H1 (cell line): ENCODE measurements around the gene ANKRD6. TPM values are rescaled to one million over a fixed set of nuclear protein-coding genes. Genes with fewer than 3 reads are reported as not detected.

Source experiments
- CTCF ChIA-PET: fragments of 300-600 bp; sonication (Branson Sonifier 250); formaldehyde crosslinking; loops from one replicate; lab custom pipeline; 2021; ENCODE audit not compliant: partially characterized antibody; lab: Charles Lee
- POLR2A ChIA-PET: fragments of 300-600 bp; sonication (Branson Sonifier 250); formaldehyde crosslinking; loops from one replicate; lab custom pipeline; 2021; ENCODE audit warnings: inconsistent platforms; ENCODE audit not compliant: partially characterized antibody; lab: Charles Lee
- DNase-seq, 2 experiments: peaks; one replicate each; pipeline versions ENCODE4 v3.0.0 to v3.0.0-alpha.2; 2010 to 2022; ENCODE audit warnings: low spot score in 2 of 2, low read depth in 1 of 2, mixed read lengths in 1 of 2
- FAIRE-seq: peaks from 2 replicates; lab custom pipeline; 2011; peaks lifted over from hg19 to GRCh38; lab: Jason Lieb, UNC
- H2AFZ ChIP-seq: 2 replicates; pipeline ENCODE4 v1.8.1; 2012; ENCODE audit warnings: low read length, inconsistent platforms
- H2AK5ac ChIP-seq: 2 replicates; pipeline ENCODE4 v1.6.1; 2013; ENCODE audit warnings: low read depth, low read length
- H2BK120ac ChIP-seq: replicated peaks from 2 replicates; pipeline ENCODE3; 2013; ENCODE audit warnings: low read depth, low read length, inconsistent platforms
- H2BK12ac ChIP-seq: 2 replicates; pipeline ENCODE4 v1.6.1; 2013; ENCODE audit warnings: low read depth, low read length
- H2BK15ac ChIP-seq: 2 replicates; pipeline ENCODE4 v1.6.1; 2013; ENCODE audit warnings: low read length
- H2BK20ac ChIP-seq: 2 replicates; pipeline ENCODE4 v1.6.1; 2013; ENCODE audit warnings: low read length
- H2BK5ac ChIP-seq: 2 replicates; pipeline ENCODE4 v1.6.1; 2013; ENCODE audit warnings: low read depth, low read length
- H3K14ac ChIP-seq: 2 replicates; pipeline ENCODE4 v1.6.1; 2013; ENCODE audit warnings: inconsistent platforms; ENCODE audit not compliant: insufficient read length
- H3K18ac ChIP-seq: 2 replicates; pipeline ENCODE4 v1.6.1; 2013; ENCODE audit warnings: low read length; ENCODE audit errors: extremely low read depth
- H3K23ac ChIP-seq: 2 replicates; pipeline ENCODE4 v1.6.1; 2013; ENCODE audit warnings: inconsistent platforms; ENCODE audit not compliant: insufficient read length
- H3K23me2 ChIP-seq: 2 replicates; pipeline ENCODE4 v1.6.1; 2013; ENCODE audit warnings: low read depth, low read length
- H3K27ac ChIP-seq: 2 replicates; pipeline ENCODE4 v1.6.1; 2011; ENCODE audit warnings: low read depth, low read length, inconsistent platforms
- H3K27me3 ChIP-seq, 4 experiments: replicated peaks in 1 of 4; 1 replicate in 1 of 4; 2 replicates in 3 of 4; pipeline versions ENCODE4 v1.6.1 to v1.8.1; 2011 to 2013; ENCODE audit warnings: low read length in 3 of 4, mild to moderate bottlenecking in 3 of 4, inconsistent platforms in 2 of 4, mixed read lengths in 2 of 4, moderate library complexity in 1 of 4; ENCODE audit not compliant: control insufficient read depth in 3 of 4, insufficient read depth in 3 of 4; ENCODE audit errors: extremely low read depth in 1 of 4
- H3K36me3 ChIP-seq, 4 experiments: 2 replicates each; pipeline versions ENCODE4 v1.6.1 to v1.8.1; 2011 to 2013; ENCODE audit warnings: mild to moderate bottlenecking in 4 of 4, low read length in 3 of 4, moderate library complexity in 2 of 4, control low read depth in 1 of 4, inconsistent platforms in 1 of 4; ENCODE audit not compliant: insufficient read depth in 4 of 4, control insufficient read depth in 2 of 4
- H3K4ac ChIP-seq: replicated peaks from 2 replicates; pipeline ENCODE3; 2013; ENCODE audit warnings: low read length, low read depth, mixed read lengths, inconsistent platforms; ENCODE audit not compliant: insufficient read length
- H3K4me1 ChIP-seq, 4 experiments: replicated peaks in 1 of 4; 1 replicate in 1 of 4; 2 replicates in 3 of 4; pipeline versions ENCODE4 v1.6.1 to v1.8.1; 2011 to 2013; ENCODE audit warnings: low read length in 3 of 4, inconsistent platforms in 2 of 4, mixed read lengths in 1 of 4; ENCODE audit not compliant: insufficient read depth in 4 of 4, control insufficient read depth in 3 of 4
- H3K4me2 ChIP-seq, 2 experiments: 2 replicates each; pipeline versions ENCODE4 v1.6.1 to v1.8.1; 2011 to 2013; ENCODE audit warnings: low read depth in 2 of 2, low read length in 2 of 2, control low read depth in 1 of 2, inconsistent platforms in 1 of 2, mild to moderate bottlenecking in 1 of 2; ENCODE audit not compliant: insufficient read depth in 1 of 2
- H3K4me3 ChIP-seq, 4 experiments: fragments of 200-600, 300-600 bp in 1 of 4; sonication (generic), shearing (Covaris generic), sonication (Bioruptor Twin) in 1 of 4; 2 replicates each; pipeline versions ENCODE4 v1.5.1 to v1.8.1; 2011 to 2016; ENCODE audit warnings: low read length in 4 of 4, low read depth in 3 of 4, control low read depth in 2 of 4, inconsistent platforms in 2 of 4, mild to moderate bottlenecking in 2 of 4, mixed read lengths in 1 of 4, moderate library complexity in 1 of 4; ENCODE audit not compliant: insufficient read depth in 2 of 4; ENCODE audit errors: extremely low read depth in 1 of 4
- H3K56ac ChIP-seq: replicated peaks from 2 replicates; pipeline ENCODE3; 2013; ENCODE audit warnings: low read depth, mild to moderate bottlenecking, mixed read lengths, low read length, inconsistent platforms; ENCODE audit not compliant: insufficient read length
- H3K79me1 ChIP-seq: 2 replicates; pipeline ENCODE4 v1.6.1; 2013; ENCODE audit warnings: low read depth, low read length, control low read depth
- H3K79me2 ChIP-seq, 2 experiments: 2 replicates each; pipeline versions ENCODE4 v1.6.1 to v1.8.1; 2012 to 2013; ENCODE audit warnings: low read length in 2 of 2, mild to moderate bottlenecking in 2 of 2, inconsistent platforms in 1 of 2; ENCODE audit not compliant: insufficient read depth in 2 of 2, control insufficient read depth in 1 of 2
- H3K9ac ChIP-seq, 4 experiments: replicated peaks in 1 of 4; 1 replicate in 1 of 4; 2 replicates in 3 of 4; pipeline versions ENCODE4 v1.6.1 to v1.8.1; 2011 to 2013; ENCODE audit warnings: low read depth in 3 of 4, low read length in 3 of 4, control low read depth in 2 of 4, mild to moderate bottlenecking in 2 of 4, moderate library complexity in 2 of 4, inconsistent platforms in 1 of 4; ENCODE audit errors: extremely low read depth in 1 of 4
- H3K9me3 ChIP-seq, 2 experiments: 2 replicates each; pipeline versions ENCODE4 v1.6.1 to v1.8.1; 2012 to 2013; ENCODE audit warnings: mild to moderate bottlenecking in 2 of 2, moderate library complexity in 2 of 2, control low read depth in 1 of 2, inconsistent platforms in 1 of 2, low read depth in 1 of 2, low read length in 1 of 2, mixed read lengths in 1 of 2; ENCODE audit not compliant: insufficient read depth in 2 of 2
- H4K20me1 ChIP-seq, 2 experiments: replicated peaks in 1 of 2; 2 replicates each; pipeline versions ENCODE3 to v1.8.1; 2011 to 2013; ENCODE audit warnings: inconsistent platforms in 2 of 2, low read length in 2 of 2, mild to moderate bottlenecking in 1 of 2; ENCODE audit not compliant: insufficient read depth in 2 of 2, control insufficient read depth in 1 of 2
- H4K5ac ChIP-seq: 2 replicates; pipeline ENCODE4 v1.6.1; 2013; ENCODE audit warnings: low read length, low read depth, mixed read lengths, inconsistent platforms; ENCODE audit not compliant: insufficient read length
- H4K8ac ChIP-seq: 2 replicates; pipeline ENCODE4 v1.8.0; 2013; ENCODE audit warnings: mild to moderate bottlenecking, moderate library complexity, low read length, inconsistent platforms; ENCODE audit not compliant: insufficient read depth; ENCODE audit errors: extremely low read depth
- H4K91ac ChIP-seq: replicated peaks from 2 replicates; pipeline ENCODE3; 2013; ENCODE audit warnings: low read length, mixed read lengths, inconsistent platforms; ENCODE audit not compliant: insufficient read length
- BCL11A ChIP-seq, 2 experiments: IDR thresholded peaks; one replicate each; pipeline ENCODE4 v1.6.1; 2011; ENCODE audit warnings: low read depth in 2 of 2, low read length in 2 of 2, mild to moderate bottlenecking in 2 of 2
- CTBP2 ChIP-seq: IDR thresholded peaks from 2 replicates; pipeline ENCODE4 v1.7.0; 2011; ENCODE audit warnings: borderline replicate concordance, mild to moderate bottlenecking, moderate library complexity, mixed read lengths, low read length; ENCODE audit not compliant: insufficient read depth, insufficient read length
- EGR1 ChIP-seq: IDR thresholded peaks from 2 replicates; pipeline ENCODE4 v1.6.1; 2011; ENCODE audit warnings: low read depth, low read length, borderline replicate concordance
- POU5F1 ChIP-seq: IDR thresholded peaks from 2 replicates; pipeline ENCODE4 v1.6.1; 2011; ENCODE audit warnings: low read depth, mild to moderate bottlenecking, low read length, moderate library complexity
- SIN3A ChIP-seq, 2 experiments: IDR thresholded peaks in 1 of 2; conservative IDR thresholded peaks in 1 of 2; 2 replicates each; pipeline ENCODE4 v1.6.1; 2011 to 2012; ENCODE audit warnings: low read length in 2 of 2, improper control_type of control experiment in 1 of 2, low read depth in 1 of 2, mild to moderate bottlenecking in 1 of 2
- SIRT6 ChIP-seq: IDR thresholded peaks from one replicate; pipeline ENCODE4 v1.7.1; 2012; ENCODE audit warnings: low read length, inconsistent platforms
- TAF1 ChIP-seq: IDR thresholded peaks from 2 replicates; pipeline ENCODE4 v1.6.1; 2011; ENCODE audit warnings: mild to moderate bottlenecking, low read depth, low read length
- TEAD4 ChIP-seq: IDR thresholded peaks from 2 replicates; pipeline ENCODE4 v1.6.1; 2012; ENCODE audit warnings: low read depth, low read length, inconsistent platforms, mixed read lengths
- YY1 ChIP-seq: IDR thresholded peaks from 2 replicates; pipeline ENCODE4 v1.6.1; 2011; ENCODE audit warnings: low read depth, mild to moderate bottlenecking, low read length
- WGBS, 2 experiments: shearing (Covaris generic) in 1 of 2; methylation state at CpG; one replicate each; pipeline versions ENCODE4 v1.1.6 to v1.1.7; 2013 to 2015; ENCODE audit warnings: low lambda C conversion rate in 2 of 2, mixed read lengths in 2 of 2, inconsistent platforms in 1 of 2, low coverage in 1 of 2, missing lambda C conversion rate in 1 of 2; ENCODE audit not compliant: insufficient replicate concordance in 2 of 2, insufficient coverage in 1 of 2, insufficient read length in 1 of 2; ENCODE audit errors: extremely low coverage in 1 of 2, missing lambda C conversion rate in 1 of 2; 5-methylcytosine and 5-hydroxymethylcytosine counted together
- polyA plus RNA-seq, 7 experiments: library from polyadenylated mRNA; depleted of rRNA in 3 of 7; stranded (reverse) in 5 of 7; unstranded in 2 of 7; fragments of >200 nt in 5 of 7; fragments of 200-250 nt in 2 of 7; gene quantifications; 1 replicate in 5 of 7; 2 replicates in 1 of 7; 4 replicates in 1 of 7; pipeline versions ENCODE4 v1.2.1 to v1.2.3, GENCODE V29; 2011 to 2013; ENCODE audit warnings: missing spikeins in 2 of 7, mixed read lengths in 2 of 7
- total RNA-seq: library from RNA; stranded (reverse); fragmentation: NEBNext Ultra II Directional; extraction: Animal tissue kit (Norgen Biotek cat#: 25700); gene quantifications from 2 replicates; pipeline ENCODE4 v1.2.1, GENCODE V29; 2021

The ANKRD6 gene
- total and polyA plus RNA-seq, 2 of the 8 experiments (the other 6 are each of a cell fraction or from before 2014, with no cell fraction given): 5.9 to 12.8 TPM

DNA sequence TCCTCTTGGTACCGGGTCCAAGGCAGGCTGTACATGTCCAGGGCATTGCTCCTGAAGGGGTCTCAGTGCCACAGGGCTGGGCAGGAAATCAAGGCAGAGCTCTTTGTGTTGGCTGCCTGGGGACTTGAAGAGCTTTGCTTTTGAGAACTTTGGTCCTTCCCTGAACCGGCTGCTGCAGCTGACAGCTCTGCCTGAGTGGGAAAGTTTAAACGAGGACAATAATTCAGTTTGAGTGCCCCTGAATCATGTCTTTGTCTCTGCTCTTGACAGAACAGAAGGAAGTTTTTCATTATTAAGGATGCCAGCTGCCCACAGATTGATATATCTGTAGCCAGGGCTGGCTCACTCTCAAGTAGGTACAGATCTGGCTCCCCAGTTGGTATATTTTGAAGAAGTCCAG is 56.1 kb downstream of the ANKRD6 start:
- no peak for TF ChIP-seq BCL11A (IDR thresholded peaks at IDR 0.05; ENCODE audit: low read depth in 2 of 2, low read length in 2 of 2)
- no peak for TF ChIP-seq CTBP2
- TF ChIP-seq TEAD4: no peak
- TF ChIP-seq YY1: no peak
- TF ChIP-seq POU5F1: no peak
- TF ChIP-seq EGR1: no peak
- TF ChIP-seq TAF1: no peak
- TF ChIP-seq SIRT6: no peak
- TF ChIP-seq SIN3A (conservative IDR thresholded peaks at IDR 0.05 in 1 of 2, IDR thresholded peaks at IDR 0.05 in 1 of 2; ENCODE audit: low read depth in 1 of 2, low read length in 2 of 2): no peak
- ChIA-PET CTCF (interaction anchor here (0.7 to 1.8 kb wide), 2 partner anchors 20 to 69 kb away, joined by 3 to 5 read pairs; no protein-coding TSS in a partner anchor), POLR2A (interaction anchor here (1.2 kb wide), 1 partner anchor 12 kb away, joined by 3 read pairs; no protein-coding TSS in a partner anchor)
- H3K27me3 ChIP-seq: no peaks in the 10 kb centered on the region
- H3K9me3 ChIP-seq: no peaks in the 10 kb centered on the region
- H3K56ac ChIP-seq: no peak overlapping the region
- H2BK15ac ChIP-seq: no peak overlapping the region
- H4K5ac ChIP-seq: no peak overlapping the region
- peaks cover 4 to 10% (median 9%) of the 10 kb centered on the region in 4 experiments; a peak in 6 of 7 replicates for H3K4me1 ChIP-seq
- WGBS, 2 experiments: 85% methylated on average over 3 of the region's 3 CpGs; no CpG with 5 or more reads in 1 of the 2 experiments
- no peak overlapping the region for H3K14ac ChIP-seq
- no peak overlapping the region for H3K27ac ChIP-seq
- H3K23ac ChIP-seq: no peak overlapping the region
- H2BK5ac ChIP-seq: no peak overlapping the region
- no peaks in the 10 kb centered on the region for H3K79me2 ChIP-seq
- no peak overlapping the region for H2AK5ac ChIP-seq
- no peaks in the 10 kb centered on the region for H3K23me2 ChIP-seq
- H4K91ac ChIP-seq: no peak overlapping the region
- no peak overlapping the region for H3K9ac ChIP-seq
- H4K20me1 ChIP-seq: no peaks in the 10 kb centered on the region
- DNase-seq: no peak
- H3K79me1 ChIP-seq: no peaks in the 10 kb centered on the region; the same call in none of the 2 replicates
- no peak overlapping the region for H2BK120ac ChIP-seq
- H2BK12ac ChIP-seq: no peak overlapping the region
- no peaks in the 10 kb centered on the region for H3K36me3 ChIP-seq
- no peak overlapping the region for H3K4ac ChIP-seq
- no peak overlapping the region for H3K18ac ChIP-seq
- no peak overlapping the region for H2AFZ ChIP-seq
- no peak overlapping the region for H3K4me2 ChIP-seq
- no peak overlapping the region for H2BK20ac ChIP-seq
- FAIRE-seq: no peak
- no peak overlapping the region for H3K4me3 ChIP-seq
- no peak overlapping the region for H4K8ac ChIP-seq
